GM19438 (cell line): ENCODE data around the gene FAM107B.

Source experiments
- ATAC-seq: cut with Tn5 transposase; IDR thresholded peaks from one replicate; pipeline ENCODE4 v1.9.1; 2021; ENCODE audit warnings: low read depth; ENCODE audit not compliant: unreplicated experiment

FAM107B gene

DNA sequence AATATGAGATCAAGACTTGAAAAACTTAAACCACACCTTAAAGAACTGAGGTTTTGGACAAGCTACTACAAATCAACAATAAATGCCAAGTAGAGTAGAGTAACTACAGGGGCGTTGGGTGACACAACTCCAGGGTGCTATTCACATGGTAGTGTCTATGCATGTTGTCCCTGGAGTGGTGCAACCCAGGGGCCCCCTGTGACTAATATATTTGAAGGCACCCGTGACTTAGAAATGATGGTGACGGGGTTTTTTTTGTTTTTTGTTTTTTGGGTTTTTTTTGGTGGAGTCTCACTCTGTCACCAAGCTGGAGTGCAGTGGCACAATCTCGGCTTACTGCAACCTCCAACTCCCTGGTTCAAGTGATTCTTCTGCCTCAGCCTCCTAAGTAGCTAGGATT, 106.9 kb downstream of the FAM107B start:
- ATAC-seq, result no peak

DNA sequence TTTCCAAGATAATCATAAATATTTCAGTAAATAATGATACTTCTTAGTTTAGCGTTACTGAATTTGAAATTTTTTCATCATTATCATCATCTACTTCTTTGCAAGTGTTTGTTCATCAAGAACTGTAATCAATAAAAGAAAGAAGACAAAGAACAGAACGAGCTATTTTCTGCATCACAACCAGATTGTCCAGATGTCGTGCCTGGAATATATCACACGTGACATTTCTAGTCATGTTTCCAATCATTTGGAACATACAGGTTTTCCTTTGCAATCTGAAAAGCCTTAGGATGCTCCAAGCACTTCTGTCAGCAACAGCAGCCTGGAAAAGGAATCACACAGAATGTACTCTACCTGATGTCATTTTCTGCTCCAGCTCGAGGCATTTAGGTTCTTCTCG, 107.4 kb downstream of the FAM107B start:
- ATAC-seq, result no peak

- ATAC-seq, result no peak
These were observed 108.5 kb downstream of the FAM107B start for GRCh38 chr10:14665865-14666857.

- no peak for ATAC-seq
These were observed 109.4 kb downstream of the FAM107B start for GRCh38 chr10:14665304-14665703.

DNA sequence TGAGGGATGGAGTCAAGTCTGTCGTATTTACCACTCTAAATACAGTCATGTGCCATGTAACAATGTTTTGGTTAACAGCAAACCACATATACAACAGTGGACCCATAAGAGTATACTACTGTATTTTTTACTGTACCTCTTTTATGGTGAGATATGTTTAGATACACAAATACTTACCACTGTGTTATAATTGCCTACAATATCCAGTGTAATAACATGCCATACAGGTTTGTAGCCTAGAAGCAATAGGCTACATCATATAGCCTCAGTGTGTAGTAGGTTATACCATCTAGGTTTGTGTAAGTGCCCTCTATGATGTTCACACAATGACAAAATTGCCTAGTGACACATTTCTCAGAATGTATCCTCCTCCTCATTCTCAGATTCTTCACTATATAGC, 110.4 kb downstream of the FAM107B start:
- no peak for ATAC-seq

DNA sequence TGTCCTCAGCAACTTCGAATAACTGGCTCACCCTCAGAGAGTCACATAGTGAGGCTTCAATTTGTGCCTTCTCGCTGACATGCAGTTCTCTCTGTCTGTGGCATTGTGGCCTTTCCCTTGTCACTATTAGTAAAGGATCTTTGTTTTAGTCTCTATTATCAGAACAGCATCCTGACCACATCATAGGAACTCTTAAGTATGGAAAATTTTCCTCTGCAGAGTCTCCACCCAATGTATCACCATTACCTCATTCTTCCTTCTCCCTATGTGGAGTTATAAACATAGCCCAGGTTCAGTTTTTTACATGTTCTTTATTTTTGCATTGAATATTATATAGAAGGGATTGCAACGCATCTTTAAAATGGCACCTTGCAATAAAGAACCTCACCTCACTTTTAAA, 112.9 kb downstream of the FAM107B start:
- no peak for ATAC-seq

DNA sequence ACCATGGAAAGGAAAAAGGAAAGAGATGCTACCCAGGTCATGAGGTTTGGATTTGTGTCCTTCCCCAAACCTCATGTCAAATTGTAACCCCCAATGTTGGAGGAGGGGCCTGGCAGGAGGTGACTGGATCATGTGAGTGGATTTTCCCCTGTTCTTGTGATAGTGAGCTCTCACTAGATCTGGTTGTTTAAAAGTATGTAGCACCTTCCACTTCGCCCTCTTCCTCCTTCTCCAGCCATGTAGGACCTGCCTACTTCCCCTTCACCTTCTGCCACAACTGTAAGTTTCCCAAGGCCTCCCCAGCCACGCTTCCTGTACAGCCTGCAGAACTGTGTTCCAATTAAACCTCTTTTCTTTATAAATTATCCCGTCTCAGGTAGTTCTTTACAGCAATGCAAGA, 113.9 kb downstream of the FAM107B start:
- no peak for ATAC-seq

DNA sequence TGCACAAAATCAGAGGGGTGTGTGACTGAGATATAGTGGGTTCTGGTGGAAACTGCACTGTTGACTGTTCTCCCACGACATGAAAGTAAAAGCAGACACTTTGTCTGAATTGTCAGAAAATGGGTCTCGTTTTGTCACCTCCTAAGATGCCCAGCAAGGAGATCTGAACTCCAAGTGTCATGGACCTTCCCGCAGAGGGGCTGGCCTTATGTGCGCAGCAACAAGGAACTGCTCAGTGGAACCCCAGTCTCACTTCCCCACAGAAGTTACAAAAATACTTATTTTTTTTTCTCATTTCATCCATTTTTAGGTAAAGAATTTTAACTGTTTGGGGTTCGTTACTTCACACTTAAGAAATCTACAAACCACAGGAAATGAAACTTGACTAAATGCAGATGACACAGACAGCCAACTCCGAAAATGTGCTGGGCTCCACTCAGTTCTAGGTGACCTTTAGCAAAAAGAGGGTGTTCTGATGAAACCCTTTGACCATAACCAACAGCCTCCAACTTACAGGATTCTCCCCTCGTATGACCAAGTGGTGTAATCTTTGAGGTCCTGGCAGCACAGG, 115.0 kb downstream of the FAM107B start:
- ATAC-seq, result peak; percentile 93

GRCh38 chr10:14659137-14659536, 115.6 kb downstream of the FAM107B start:
- ATAC-seq, result peak; percentile 0

DNA sequence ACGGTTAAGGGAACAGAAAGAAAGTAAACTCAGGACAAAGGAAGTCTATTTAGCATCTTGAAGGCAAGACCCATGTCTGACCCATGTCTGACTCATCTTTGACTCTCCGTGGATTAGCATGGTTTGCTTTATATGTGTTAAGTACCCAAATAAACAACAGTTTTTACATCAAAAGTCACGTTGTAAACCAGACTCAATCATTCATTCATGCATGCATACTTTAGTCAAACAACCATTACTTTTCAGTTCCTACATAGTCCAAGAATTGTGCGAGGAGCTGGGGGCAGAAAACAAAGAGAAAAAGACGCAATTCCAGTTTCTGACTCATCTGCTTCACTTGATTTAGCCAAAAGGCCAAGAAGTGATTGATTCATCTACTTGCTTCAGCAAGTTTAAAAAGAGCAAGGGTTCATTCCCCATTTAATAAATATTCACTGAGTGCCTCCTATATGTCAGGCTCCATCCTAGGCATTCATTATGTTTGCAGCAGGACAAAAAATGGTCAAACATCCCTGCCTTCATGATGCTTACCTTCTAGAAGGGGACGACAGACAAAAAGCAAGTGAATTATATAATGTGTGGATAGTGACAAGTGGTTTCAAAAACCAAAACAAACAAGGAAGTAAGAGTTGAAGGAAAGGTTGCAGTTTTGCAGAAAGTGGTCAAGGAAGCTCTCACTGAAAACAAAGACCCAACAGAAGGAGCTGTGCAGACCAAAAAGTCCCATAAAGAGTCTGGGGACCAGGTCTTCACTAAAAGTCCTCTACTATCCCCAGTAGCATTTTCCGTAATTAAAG, 116.2 kb downstream of the FAM107B start:
- no peak for ATAC-seq

GRCh38 chr10:14656052-14656730, 118.5 kb downstream of the FAM107B start:
- no peak for ATAC-seq

DNA sequence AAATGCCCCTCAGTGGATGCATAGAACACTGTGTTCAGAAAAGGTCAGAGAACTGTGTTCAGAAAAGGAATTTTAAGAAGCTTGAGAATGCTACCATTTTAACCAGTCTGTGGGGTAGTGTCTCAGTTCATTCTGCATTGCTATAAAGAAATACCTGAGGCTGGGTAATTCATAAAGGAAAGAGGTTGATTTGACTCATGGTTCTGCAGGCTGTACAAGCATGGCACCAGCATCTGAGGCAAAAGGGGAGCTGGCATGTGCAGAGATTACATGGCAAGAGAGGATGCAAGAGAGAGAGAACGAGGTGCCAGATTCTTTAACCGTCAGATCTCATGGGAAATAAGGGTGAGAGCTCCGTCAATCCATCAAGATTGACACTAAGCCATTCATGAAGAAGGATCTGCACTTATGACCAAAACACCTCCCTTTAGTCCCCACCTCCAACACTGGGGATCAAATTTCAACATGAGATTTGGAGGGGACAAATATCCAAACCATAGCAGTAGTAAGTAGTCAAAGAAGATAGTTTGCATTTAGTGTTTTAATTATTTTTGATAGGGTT, 119.8 kb downstream of the FAM107B start:
- ATAC-seq, result no peak

- no peak for ATAC-seq
These were observed 121.2 kb downstream of the FAM107B start for GRCh38 chr10:14653271-14654161.

- ATAC-seq, result no peak
These were observed 121.9 kb downstream of the FAM107B start for GRCh38 chr10:14652816-14653215.

GRCh38 chr10:14652067-14652466, 122.6 kb downstream of the FAM107B start:
- ATAC-seq, result no peak

DNA sequence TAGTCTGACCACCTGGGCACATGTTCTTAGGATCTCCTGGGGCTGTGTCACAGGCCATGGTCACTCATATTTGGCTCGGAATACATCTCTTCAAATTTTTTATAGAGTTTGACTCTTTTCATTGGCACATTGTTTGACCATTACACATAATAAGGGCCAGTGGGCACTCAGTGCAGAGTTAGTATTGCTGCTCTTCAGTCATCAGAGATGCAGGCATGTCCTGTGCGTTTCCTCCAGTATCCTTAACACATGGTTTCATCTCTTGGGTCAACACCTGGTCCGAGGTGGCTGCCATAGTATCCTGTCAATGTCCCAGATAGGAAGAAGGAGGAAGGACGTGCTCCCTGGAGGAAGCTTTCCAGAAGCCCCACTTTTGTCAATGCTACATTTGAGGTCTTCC, 125.0 kb downstream of the FAM107B start:
- ATAC-seq, result no peak

- no peak for ATAC-seq
These were observed 125.8 kb downstream of the FAM107B start for GRCh38 chr10:14648946-14649345.

- ATAC-seq, result peak; percentile 94
These were observed 126.5 kb downstream of the FAM107B start for GRCh38 chr10:14648005-14648765.
